ENCODE results near the gene CDK5. TPM values are rescaled to one million over a fixed set of nuclear protein-coding genes. Genes with fewer than 3 reads are reported as not detected.
A peak's percentile ranks its signal among the peaks of the same experiment; 100 is the strongest.
"Not testable (repeated sequence)": the region's sequence is repeated elsewhere in the genome, so short reads cannot be mapped to it uniquely, and the experiment has no call there.

The CDK5 gene
- total RNA-seq, 1 experiment from 2014 or later, result 13.6 TPM

DNA sequence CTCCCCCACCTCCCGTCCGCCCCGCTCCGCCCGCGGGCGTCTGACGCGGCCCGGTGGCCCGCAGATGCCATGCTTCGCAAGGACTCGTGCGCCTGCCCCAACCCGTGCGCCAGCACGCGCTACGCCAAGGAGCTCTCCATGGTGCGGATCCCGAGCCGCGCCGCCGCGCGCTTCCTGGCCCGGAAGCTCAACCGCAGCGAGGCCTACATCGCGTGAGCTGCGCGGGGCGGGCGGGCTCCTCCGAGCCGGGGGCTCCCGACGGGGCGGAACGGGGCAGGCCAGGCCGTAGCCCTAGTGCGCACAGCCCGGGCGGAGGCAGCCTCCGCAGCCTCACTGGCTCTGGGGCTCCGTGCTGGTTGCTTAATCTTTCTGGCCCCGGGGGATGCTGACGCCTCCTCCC, 6.6 kb downstream of the CDK5 start:
- Histone ChIP-seq H3K4me1 (ENCODE audit: low read length) (no peaks in the 10 kb centered on the region), H4K20me1 (ENCODE audit: insufficient read depth, low read depth, low read length) (no peaks in the 10 kb centered on the region), H3K9ac (ENCODE audit: low read length) (no peak overlapping the region), H3K9me2 (replicated peaks; ENCODE audit: insufficient read depth, low read length) (no peaks in the 10 kb centered on the region), H3K4me3 (ENCODE audit: low read length) (no peak overlapping the region), H3K4me2 (ENCODE audit: low read depth, low read length, poor library complexity, severe bottlenecking) (no peak overlapping the region), H3K9me3 (ENCODE audit: low read length) (no peaks in the 10 kb centered on the region), H3K36me3 (ENCODE audit: insufficient read depth, low read length) (no peaks in the 10 kb centered on the region), H3K27me3 (ENCODE audit: low read length) (no peaks in the 10 kb centered on the region), H2AFZ (ENCODE audit: low read length) (no peak overlapping the region), H3K27ac (ENCODE audit: low read length) (no peak overlapping the region), H3K79me2 (ENCODE audit: low read length) (no peaks in the 10 kb centered on the region)
- peak; percentile 76 for DNase-seq

DNA sequence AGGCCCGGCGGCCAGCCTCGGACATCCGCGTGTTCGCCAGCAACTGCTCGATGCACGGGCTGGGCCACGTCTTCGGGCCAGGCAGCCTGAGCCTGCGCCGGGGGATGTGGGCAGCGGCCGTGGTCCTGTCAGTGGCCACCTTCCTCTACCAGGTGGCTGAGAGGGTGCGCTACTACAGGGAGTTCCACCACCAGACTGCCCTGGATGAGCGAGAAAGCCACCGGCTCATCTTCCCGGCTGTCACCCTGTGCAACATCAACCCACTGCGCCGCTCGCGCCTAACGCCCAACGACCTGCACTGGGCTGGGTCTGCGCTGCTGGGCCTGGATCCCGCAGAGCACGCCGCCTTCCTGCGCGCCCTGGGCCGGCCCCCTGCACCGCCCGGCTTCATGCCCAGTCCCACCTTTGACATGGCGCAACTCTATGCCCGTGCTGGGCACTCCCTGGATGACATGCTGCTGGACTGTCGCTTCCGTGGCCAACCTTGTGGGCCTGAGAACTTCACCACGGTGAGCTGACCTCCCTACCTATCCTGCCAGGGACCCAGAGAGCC, 8.7 kb downstream of the CDK5 start:
- no peaks in the 10 kb centered on the region for H3K9me3 ChIP-seq (ENCODE audit: low read length)
- H3K27me3 ChIP-seq (ENCODE audit: low read length), result no peaks in the 10 kb centered on the region
- H2AFZ ChIP-seq (ENCODE audit: low read length), result no peak overlapping the region
- DNase-seq, result no peak
- H4K20me1 ChIP-seq (ENCODE audit: insufficient read depth, low read depth, low read length), result no peaks in the 10 kb centered on the region
- no peak overlapping the region for H3K9ac ChIP-seq (ENCODE audit: low read length)
- H3K4me2 ChIP-seq (ENCODE audit: low read depth, low read length, poor library complexity, severe bottlenecking), result no peak overlapping the region
- H3K79me2 ChIP-seq (ENCODE audit: low read length), result no peaks in the 10 kb centered on the region
- H3K27ac ChIP-seq (ENCODE audit: low read length), result no peak overlapping the region
- no peaks in the 10 kb centered on the region for H3K36me3 ChIP-seq (ENCODE audit: insufficient read depth, low read length)
- no peaks in the 10 kb centered on the region for H3K4me1 ChIP-seq (ENCODE audit: low read length)
- no peak overlapping the region for H3K4me3 ChIP-seq (ENCODE audit: low read length)
- H3K9me2 ChIP-seq (replicated peaks; ENCODE audit: insufficient read depth, low read length), result no peaks in the 10 kb centered on the region

DNA sequence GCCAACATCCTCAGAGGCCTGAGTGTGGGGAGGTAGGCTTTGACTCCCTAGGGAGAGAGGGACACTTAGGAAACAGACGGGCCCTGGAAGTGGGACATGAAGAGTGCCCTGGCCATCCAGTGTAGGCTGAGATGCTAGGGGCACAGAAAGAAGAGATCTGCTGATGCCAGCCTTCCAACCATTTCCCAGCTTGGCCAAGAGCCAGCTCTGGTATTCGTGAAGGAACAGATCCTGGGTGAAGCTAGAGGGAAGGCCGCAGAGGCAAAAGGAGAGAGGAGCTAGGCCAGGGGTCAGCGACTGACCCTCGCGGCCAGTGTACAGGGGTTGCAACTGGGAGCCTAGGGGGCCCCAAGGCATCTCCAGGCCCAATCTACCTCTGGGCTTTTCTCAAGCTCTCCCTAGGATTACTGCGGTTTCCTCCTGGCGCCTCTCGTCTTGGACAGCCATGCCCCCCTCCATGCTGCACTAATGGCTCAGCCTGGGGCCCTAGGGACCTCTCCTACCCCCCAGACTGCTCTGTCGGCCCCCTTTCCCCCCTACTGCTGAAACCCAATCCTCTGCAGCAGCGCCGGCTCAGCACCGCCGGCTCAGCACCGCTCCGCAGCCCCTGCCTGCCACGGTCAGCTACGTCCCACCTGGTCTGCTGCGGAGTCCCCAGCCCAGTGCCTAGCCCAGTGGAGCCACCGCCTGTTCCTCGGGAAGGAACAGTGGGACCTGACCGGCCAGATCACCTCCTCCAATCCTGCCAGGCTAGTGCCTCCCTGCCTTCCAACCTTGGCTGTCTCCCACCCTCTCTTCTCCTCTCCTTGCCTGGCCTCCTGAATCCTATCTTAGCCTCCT, 9.5 kb downstream of the CDK5 start, which contains the start of gene ASIC3:
ASIC3 (plus strand) TSS at position 556 of the 840 bp plus-strand sequence. CDS start 355 bp downstream, outside the sequence.
- Histone ChIP-seq H3K4me2 (ENCODE audit: low read depth, low read length, poor library complexity, severe bottlenecking) (no peak within 1 kb of the TSS), H3K9me3 (ENCODE audit: low read length) (no peaks in the 10 kb centered on the region), H3K9me2 (replicated peaks; ENCODE audit: insufficient read depth, low read length) (no peaks in the 10 kb centered on the region), H3K9ac (ENCODE audit: low read length) (no peak within 1 kb of the TSS), H3K79me2 (ENCODE audit: low read length) (no peaks in the 10 kb centered on the region), H3K27me3 (ENCODE audit: low read length) (no peaks in the 10 kb centered on the region), H4K20me1 (ENCODE audit: insufficient read depth, low read depth, low read length) (no peaks in the 10 kb centered on the region), H3K27ac (ENCODE audit: low read length) (no peak within 1 kb of the TSS), H2AFZ (ENCODE audit: low read length) (no peak within 1 kb of the TSS), H3K36me3 (ENCODE audit: insufficient read depth, low read length) (no peaks in the 10 kb centered on the region), H3K4me3 (ENCODE audit: low read length) (no peak within 1 kb of the TSS), H3K4me1 (ENCODE audit: low read length) (no peaks in the 10 kb centered on the region)
- DNase-seq, result no peak

DNA sequence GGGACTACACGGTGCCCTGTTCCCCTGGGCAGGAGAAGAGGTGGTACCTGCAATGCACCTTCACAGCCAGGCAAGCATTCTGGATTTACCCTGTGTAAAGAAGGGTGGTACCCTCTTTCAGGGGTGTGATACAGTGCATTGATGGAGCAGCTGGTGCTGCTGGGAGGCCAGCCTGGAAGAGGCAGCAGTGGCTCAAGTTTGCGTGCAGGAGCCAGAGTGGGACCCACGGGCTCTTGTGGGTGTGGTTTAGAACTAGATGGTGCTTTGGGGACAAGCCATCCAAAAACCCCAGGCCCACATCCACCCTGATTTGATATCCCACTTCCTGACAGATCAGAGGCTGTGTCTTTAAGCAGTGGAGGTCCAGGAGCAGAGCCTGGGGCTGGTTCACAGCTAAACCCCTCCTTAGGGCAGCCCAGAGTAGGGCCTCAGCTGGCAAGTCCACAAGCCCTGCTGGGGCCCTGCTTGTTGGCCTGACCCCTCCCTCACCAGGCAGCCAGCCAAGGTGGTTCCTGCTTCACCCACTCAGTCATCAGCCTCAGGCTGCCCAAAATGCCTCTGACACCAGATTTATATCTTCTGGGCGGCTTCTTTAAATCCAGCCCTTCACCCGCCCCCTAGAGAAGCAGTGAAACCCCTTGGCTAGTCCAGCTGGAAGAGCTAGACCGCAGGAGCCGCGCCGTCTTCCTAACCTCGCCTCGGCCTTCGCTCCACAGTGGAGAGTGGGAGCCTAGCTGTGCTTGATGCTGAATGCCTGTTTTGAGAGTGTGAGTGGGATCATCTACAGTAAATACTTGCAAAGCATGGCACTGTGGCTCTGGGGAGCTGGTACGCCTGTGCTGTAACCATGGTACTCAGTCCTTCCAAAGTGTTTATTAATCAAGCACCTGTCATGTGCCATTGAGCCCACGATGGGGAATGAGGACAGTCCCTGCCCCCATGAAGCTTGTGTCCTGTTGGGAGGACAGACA, 10.8 kb downstream of the CDK5 start:
- Histone ChIP-seq H3K4me2 (ENCODE audit: low read depth, low read length, poor library complexity, severe bottlenecking) (no peak overlapping the region), H3K79me2 (ENCODE audit: low read length) (no peaks in the 10 kb centered on the region), H3K4me3 (ENCODE audit: low read length) (no peak overlapping the region), H3K4me1 (ENCODE audit: low read length) (no peaks in the 10 kb centered on the region), H4K20me1 (ENCODE audit: insufficient read depth, low read depth, low read length) (no peaks in the 10 kb centered on the region), H3K9me3 (ENCODE audit: low read length) (no peaks in the 10 kb centered on the region), H3K27ac (ENCODE audit: low read length) (no peak overlapping the region), H3K27me3 (ENCODE audit: low read length) (no peaks in the 10 kb centered on the region), H3K9ac (ENCODE audit: low read length) (no peak overlapping the region), H3K9me2 (replicated peaks; ENCODE audit: insufficient read depth, low read length) (no peaks in the 10 kb centered on the region), H2AFZ (ENCODE audit: low read length) (no peak overlapping the region), H3K36me3 (ENCODE audit: insufficient read depth, low read length) (no peaks in the 10 kb centered on the region)
- DNase-seq, result no peak

DNA sequence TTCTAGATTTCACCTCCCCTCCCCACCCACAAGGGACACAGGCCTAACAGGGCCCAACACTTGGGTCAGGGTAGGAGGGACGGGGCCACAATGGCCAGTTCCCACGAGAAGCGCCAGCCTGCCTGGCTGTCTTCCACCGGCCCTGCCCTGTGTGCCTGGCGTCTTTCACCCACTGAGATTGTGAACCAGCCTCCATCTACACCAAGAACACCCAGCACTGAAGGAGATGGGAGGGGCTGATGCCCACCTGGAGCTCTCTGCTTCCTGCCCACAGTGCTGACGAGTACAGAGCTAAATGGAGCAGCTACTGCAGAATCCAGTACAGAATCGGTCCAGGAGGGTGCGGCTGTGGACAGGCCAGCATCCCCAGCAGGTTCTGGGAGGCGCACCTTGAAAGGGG, 11.7 kb downstream of the CDK5 start:
- H3K27ac ChIP-seq (ENCODE audit: low read length), result no peak overlapping the region
- no peak overlapping the region for H3K9ac ChIP-seq (ENCODE audit: low read length)
- H3K27me3 ChIP-seq (ENCODE audit: low read length), result no peaks in the 10 kb centered on the region
- no peaks in the 10 kb centered on the region for H3K79me2 ChIP-seq (ENCODE audit: low read length)
- no peaks in the 10 kb centered on the region for H3K36me3 ChIP-seq (ENCODE audit: insufficient read depth, low read length)
- no peak overlapping the region for H2AFZ ChIP-seq (ENCODE audit: low read length)
- H3K9me2 ChIP-seq (replicated peaks; ENCODE audit: insufficient read depth, low read length), result no peaks in the 10 kb centered on the region
- H3K4me3 ChIP-seq (ENCODE audit: low read length), result no peak overlapping the region
- H3K9me3 ChIP-seq (ENCODE audit: low read length), result no peaks in the 10 kb centered on the region
- no peaks in the 10 kb centered on the region for H4K20me1 ChIP-seq (ENCODE audit: insufficient read depth, low read depth, low read length)
- no peak overlapping the region for H3K4me2 ChIP-seq (ENCODE audit: low read depth, low read length, poor library complexity, severe bottlenecking)
- DNase-seq, result no peak
- H3K4me1 ChIP-seq (ENCODE audit: low read length), result no peaks in the 10 kb centered on the region

DNA sequence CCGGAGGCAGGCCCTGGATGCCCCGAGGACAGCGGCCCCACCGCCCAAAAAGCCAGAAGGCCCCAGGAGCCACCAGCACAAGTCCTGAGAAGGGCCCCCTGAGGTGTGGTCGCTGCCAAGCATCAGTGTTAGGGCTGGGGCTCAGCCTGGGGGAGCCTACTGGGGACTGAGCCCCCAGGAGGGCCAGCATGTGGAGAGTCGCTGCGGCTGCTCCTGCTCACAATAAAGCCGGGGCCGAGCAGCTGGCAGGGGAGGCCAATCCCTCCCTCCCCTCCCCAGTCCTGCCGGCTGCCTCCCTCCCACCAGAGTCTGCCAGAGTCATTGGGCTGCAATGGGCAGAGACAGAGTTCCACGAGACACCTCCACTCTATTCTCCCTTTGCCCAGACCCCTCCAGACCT, 12.4 kb downstream of the CDK5 start:
- Histone ChIP-seq H3K9ac (ENCODE audit: low read length) (no peak overlapping the region), H3K36me3 (ENCODE audit: insufficient read depth, low read length) (no peaks in the 10 kb centered on the region), H3K4me1 (ENCODE audit: low read length) (no peaks in the 10 kb centered on the region), H2AFZ (ENCODE audit: low read length) (no peak overlapping the region), H3K79me2 (ENCODE audit: low read length) (no peaks in the 10 kb centered on the region), H3K9me2 (replicated peaks; ENCODE audit: insufficient read depth, low read length) (no peaks in the 10 kb centered on the region), H3K4me3 (ENCODE audit: low read length) (no peak overlapping the region), H3K9me3 (ENCODE audit: low read length) (no peaks in the 10 kb centered on the region), H3K27me3 (ENCODE audit: low read length) (no peaks in the 10 kb centered on the region), H3K4me2 (ENCODE audit: low read depth, low read length, poor library complexity, severe bottlenecking) (no peak overlapping the region), H4K20me1 (ENCODE audit: insufficient read depth, low read depth, low read length) (no peaks in the 10 kb centered on the region), H3K27ac (ENCODE audit: low read length) (no peak overlapping the region)
- no peak for DNase-seq

DNA sequence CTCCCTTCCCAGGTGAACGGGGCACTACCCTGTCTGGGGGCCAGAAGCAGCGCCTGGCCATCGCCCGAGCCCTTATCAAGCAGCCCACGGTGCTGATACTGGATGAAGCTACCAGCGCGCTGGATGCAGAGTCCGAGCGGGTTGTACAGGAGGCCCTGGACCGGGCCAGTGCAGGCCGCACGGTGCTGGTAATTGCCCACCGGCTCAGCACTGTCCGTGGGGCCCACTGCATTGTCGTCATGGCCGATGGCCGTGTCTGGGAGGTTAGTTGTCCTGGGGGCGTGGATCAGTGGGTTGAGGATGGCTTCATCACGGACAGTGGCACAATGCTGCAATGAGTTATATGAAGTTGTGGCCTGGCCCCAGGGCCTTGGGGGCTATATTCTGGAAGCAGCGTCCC, 13.7 kb downstream of the CDK5 start:
- H3K9me2 ChIP-seq (replicated peaks; ENCODE audit: insufficient read depth, low read length), result no peaks in the 10 kb centered on the region
- no peak overlapping the region for H3K9ac ChIP-seq (ENCODE audit: low read length)
- no peaks in the 10 kb centered on the region for H3K4me1 ChIP-seq (ENCODE audit: low read length)
- no peaks in the 10 kb centered on the region for H3K79me2 ChIP-seq (ENCODE audit: low read length)
- H3K27ac ChIP-seq (ENCODE audit: low read length), result no peak overlapping the region
- no peak for DNase-seq
- H3K4me3 ChIP-seq (ENCODE audit: low read length), result no peak overlapping the region
- H3K36me3 ChIP-seq (ENCODE audit: insufficient read depth, low read length), result no peaks in the 10 kb centered on the region
- no peaks in the 10 kb centered on the region for H3K9me3 ChIP-seq (ENCODE audit: low read length)
- no peak overlapping the region for H2AFZ ChIP-seq (ENCODE audit: low read length)
- no peak overlapping the region for H3K4me2 ChIP-seq (ENCODE audit: low read depth, low read length, poor library complexity, severe bottlenecking)
- no peaks in the 10 kb centered on the region for H4K20me1 ChIP-seq (ENCODE audit: insufficient read depth, low read depth, low read length)
- H3K27me3 ChIP-seq (ENCODE audit: low read length), result no peaks in the 10 kb centered on the region

DNA sequence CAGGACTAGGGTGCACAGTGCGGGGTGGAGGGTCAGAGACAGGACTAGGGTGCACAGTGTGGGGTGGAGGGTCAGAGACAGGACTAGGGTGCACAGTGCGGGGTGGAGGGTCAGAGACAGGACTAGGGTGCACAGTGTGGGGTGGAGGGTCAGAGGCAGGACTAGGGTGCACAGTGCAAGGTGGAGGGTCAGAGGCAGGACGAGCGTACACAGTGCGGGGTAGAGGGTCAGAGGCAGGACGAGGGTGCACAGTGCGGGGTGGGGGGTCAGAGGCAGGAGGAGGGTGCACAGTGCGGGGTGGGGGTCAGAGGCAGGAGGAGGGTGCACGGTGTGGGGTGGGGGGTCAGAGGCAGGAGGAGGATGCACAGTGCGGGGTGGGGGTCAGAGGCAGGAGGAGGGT, 14.2 kb downstream of the CDK5 start:
- H3K4me2 ChIP-seq (ENCODE audit: low read depth, low read length, poor library complexity, severe bottlenecking); H3K36me3 ChIP-seq (ENCODE audit: insufficient read depth, low read length); H2AFZ ChIP-seq (ENCODE audit: low read length); H3K27ac ChIP-seq (ENCODE audit: low read length); H3K4me1 ChIP-seq (ENCODE audit: low read length); H3K9me2 ChIP-seq (replicated peaks; ENCODE audit: insufficient read depth, low read length); H3K79me2 ChIP-seq (ENCODE audit: low read length); H3K27me3 ChIP-seq (ENCODE audit: low read length); H3K9me3 ChIP-seq (ENCODE audit: low read length); DNase-seq; H4K20me1 ChIP-seq (ENCODE audit: insufficient read depth, low read depth, low read length); H3K9ac ChIP-seq (ENCODE audit: low read length); H3K4me3 ChIP-seq (ENCODE audit: low read length): not testable (repeated sequence)

All from Karpas-422 (cell line).